Measurements from ENCODE around the gene RUSF1.
"Not testable (repeated sequence)": the region's sequence is repeated elsewhere in the genome, so short reads cannot be mapped to it uniquely, and the experiment has no call there.

RUSF1 gene

GRCh38 chr16:31485571-31485970 lies 22.6 kb downstream of the RUSF1 start:
- H3K4me2 ChIP-seq (ENCODE audit: low read depth, low read length, poor library complexity, severe bottlenecking): no peak overlapping the region
- TF ChIP-seq CTCF (IDR thresholded peaks at IDR 0.05; ENCODE audit: insufficient read depth, low read length, poor library complexity, severe bottlenecking) (no peak), EZH2phosphoT487 (conservative IDR thresholded peaks at IDR 0.05; ENCODE audit: low read length) (no peak)

GRCh38 chr16:31484491-31485171 lies 23.6 kb downstream of the RUSF1 start:
- Histone ChIP-seq H3K79me2 (ENCODE audit: insufficient read depth, low read length) (no peaks in the 10 kb centered on the region), H3K9me3 (ENCODE audit: insufficient read depth, low read length) (no peaks in the 10 kb centered on the region), H3K4me2 (ENCODE audit: low read depth, low read length, poor library complexity, severe bottlenecking) (no peak overlapping the region), H3F3A (ENCODE audit: insufficient read depth) (no peaks in the 10 kb centered on the region), H3K27me3 (ENCODE audit: low read length) (no peaks in the 10 kb centered on the region), H3K4me3 (ENCODE audit: insufficient read depth, low read length, poor library complexity, severe bottlenecking) (no peak overlapping the region), H3K9me2 (replicated peaks; ENCODE audit: insufficient read depth, low read length) (no peaks in the 10 kb centered on the region), H4K20me1 (ENCODE audit: low read depth, low read length) (no peaks in the 10 kb centered on the region), H3K9ac (ENCODE audit: low read length) (no peak overlapping the region), H3K27ac (ENCODE audit: low read depth, low read length) (no peak overlapping the region), H2AFZ (ENCODE audit: low read depth, low read length, severe bottlenecking) (no peak overlapping the region), H3K36me3 (ENCODE audit: low read length) (no peaks in the 10 kb centered on the region)
- TF ChIP-seq EZH2phosphoT487 (conservative IDR thresholded peaks at IDR 0.05; ENCODE audit: low read length): no peak
- no peak for TF ChIP-seq CTCF (IDR thresholded peaks at IDR 0.05; ENCODE audit: insufficient read depth, low read length, poor library complexity, severe bottlenecking)

More at GRCh38 chr16:31485571-31485970, 22.6 kb downstream of the RUSF1 start:
- H3K27ac ChIP-seq (ENCODE audit: low read depth, low read length): no peak overlapping the region
- H3K9ac ChIP-seq (ENCODE audit: low read length): no peak overlapping the region
- no peak overlapping the region for H3K4me3 ChIP-seq (ENCODE audit: insufficient read depth, low read length, poor library complexity, severe bottlenecking)
- H3K27me3 ChIP-seq (ENCODE audit: low read length): no peaks in the 10 kb centered on the region
- H3K9me3 ChIP-seq (ENCODE audit: insufficient read depth, low read length): no peaks in the 10 kb centered on the region
- no peaks in the 10 kb centered on the region for H3K9me2 ChIP-seq (replicated peaks; ENCODE audit: insufficient read depth, low read length)
- H3K79me2 ChIP-seq (ENCODE audit: insufficient read depth, low read length): no peaks in the 10 kb centered on the region
- H4K20me1 ChIP-seq (ENCODE audit: low read depth, low read length): no peaks in the 10 kb centered on the region
- H2AFZ ChIP-seq (ENCODE audit: low read depth, low read length, severe bottlenecking): no peak overlapping the region
- no peaks in the 10 kb centered on the region for H3K36me3 ChIP-seq (ENCODE audit: low read length)
- no peaks in the 10 kb centered on the region for H3F3A ChIP-seq (ENCODE audit: insufficient read depth)

- H3K36me3 ChIP-seq (ENCODE audit: low read length); H4K20me1 ChIP-seq (ENCODE audit: low read depth, low read length); H3K4me3 ChIP-seq (ENCODE audit: insufficient read depth, low read length, poor library complexity, severe bottlenecking); H3K9ac ChIP-seq (ENCODE audit: low read length); H3K27ac ChIP-seq (ENCODE audit: low read depth, low read length); H2AFZ ChIP-seq (ENCODE audit: low read depth, low read length, severe bottlenecking); H3K9me2 ChIP-seq (replicated peaks; ENCODE audit: insufficient read depth, low read length); H3K79me2 ChIP-seq (ENCODE audit: insufficient read depth, low read length); H3F3A ChIP-seq (ENCODE audit: insufficient read depth); H3K4me2 ChIP-seq (ENCODE audit: low read depth, low read length, poor library complexity, severe bottlenecking); H3K9me3 ChIP-seq (ENCODE audit: insufficient read depth, low read length); H3K27me3 ChIP-seq (ENCODE audit: low read length): not testable (repeated sequence)
These were observed 24.1 kb downstream of the RUSF1 start for GRCh38 chr16:31484048-31484447.

GRCh38 chr16:31483081-31483480 lies 25.1 kb downstream of the RUSF1 start, which contains the start of gene SLC5A2:
Gene SLC5A2 (plus strand): TSS chr16:31483123. CDS start chr16:31483137, 14 bp downstream.
- Histone ChIP-seq H3K36me3 (ENCODE audit: low read length) (no peaks in the 10 kb centered on the region), H2AFZ (ENCODE audit: low read depth, low read length, severe bottlenecking) (no peak within 1 kb of the TSS), H3K79me2 (ENCODE audit: insufficient read depth, low read length) (no peaks in the 10 kb centered on the region), H3K4me3 (ENCODE audit: insufficient read depth, low read length, poor library complexity, severe bottlenecking) (no peak within 1 kb of the TSS), H3F3A (ENCODE audit: insufficient read depth) (no peaks in the 10 kb centered on the region), H3K27me3 (ENCODE audit: low read length) (no peaks in the 10 kb centered on the region), H3K4me2 (ENCODE audit: low read depth, low read length, poor library complexity, severe bottlenecking) (no peak within 1 kb of the TSS), H3K9ac (ENCODE audit: low read length) (no peak within 1 kb of the TSS), H3K27ac (ENCODE audit: low read depth, low read length) (no peak within 1 kb of the TSS), H4K20me1 (ENCODE audit: low read depth, low read length) (no peaks in the 10 kb centered on the region), H3K9me2 (replicated peaks; ENCODE audit: insufficient read depth, low read length) (no peaks in the 10 kb centered on the region), H3K9me3 (ENCODE audit: insufficient read depth, low read length) (no peaks in the 10 kb centered on the region)
- no peak for TF ChIP-seq EZH2phosphoT487 (conservative IDR thresholded peaks at IDR 0.05; ENCODE audit: low read length)
- no peak for TF ChIP-seq CTCF (IDR thresholded peaks at IDR 0.05; ENCODE audit: insufficient read depth, low read length, poor library complexity, severe bottlenecking)
